ENCODE measurements around the gene HEATR5B. TPM values are rescaled to one million over a fixed set of nuclear protein-coding genes. Genes with fewer than 3 reads are reported as not detected.

Gene HEATR5B
- polyA plus RNA-seq (ENCODE audit: insufficient read length) = 27.9 TPM
- long read RNA-seq, donor 1 = 0 reads
- long read RNA-seq, donor 2 = 0 reads
- long read RNA-seq, donor 3, partial matches to known transcripts = 15 of 15 reads
- long read RNA-seq, donor 3, other reads (novel, unspliced or antisense) = 0 of 15 reads
- long read RNA-seq, donor 4 = 0 reads
- long read RNA-seq, donor 5, full-length matches to known transcripts = 1 of 8 reads
- long read RNA-seq, donor 5, partial matches to known transcripts = 7 of 8 reads
- long read RNA-seq, donor 5, other reads (novel, unspliced or antisense) = 0 of 8 reads
- long read RNA-seq, donor 6 = 0 reads
- long read RNA-seq, donor 7 = 0 reads
- long read RNA-seq, donor 8, partial matches to known transcripts = 18 of 19 reads
- long read RNA-seq, donor 8, other reads (novel, unspliced or antisense) = 0 of 19 reads

GRCh38 chr2:37083873-37084794 is at the start of gene HEATR5B, which contains the start of gene GPATCH11:
HEATR5B (minus strand) TSS chr2:37084372; CDS start chr2:37083414, 958 bp downstream.
GPATCH11 (plus strand) TSS chr2:37084518; CDS start chr2:37088382, 3,864 bp downstream.
- peak; percentile 96 for DNase-seq

- DNase-seq = no peak
These were observed 48.7 kb upstream of the HEATR5B start for GRCh38 chr2:37132914-37133313.

GRCh38 chr2:37125416-37125815 is 41.2 kb upstream of the HEATR5B start:
- DNase-seq = no peak

- no peak for DNase-seq
These were observed 35.0 kb upstream of the HEATR5B start for GRCh38 chr2:37119157-37119556.

GRCh38 chr2:37117566-37117965 is 33.4 kb upstream of the HEATR5B start:
- no peak for DNase-seq

- no peak for DNase-seq
These were observed 27.8 kb upstream of the HEATR5B start for GRCh38 chr2:37111958-37112357.

- no peak for DNase-seq
These were observed 26.4 kb upstream of the HEATR5B start for GRCh38 chr2:37110306-37111212.

- no peak for DNase-seq
These were observed 25.4 kb upstream of the HEATR5B start for GRCh38 chr2:37109523-37109922.

- DNase-seq = no peak
These were observed 21.0 kb upstream of the HEATR5B start for GRCh38 chr2:37105150-37105549.

- DNase-seq = no peak
These were observed 20.0 kb upstream of the HEATR5B start for GRCh38 chr2:37104178-37104577.

- DNase-seq = no peak
These were observed 18.4 kb upstream of the HEATR5B start for GRCh38 chr2:37102588-37102987.

- no peak for DNase-seq
These were observed 15.9 kb upstream of the HEATR5B start for GRCh38 chr2:37100054-37100453.

GRCh38 chr2:37098416-37099118 is 14.4 kb upstream of the HEATR5B start:
- DNase-seq = no peak

- DNase-seq = no peak
These were observed 12.4 kb upstream of the HEATR5B start for GRCh38 chr2:37096568-37096967.

- DNase-seq = no peak
These were observed 7.7 kb upstream of the HEATR5B start for GRCh38 chr2:37091873-37092272.

GRCh38 chr2:37090019-37090477 is 5.9 kb upstream of the HEATR5B start:
- DNase-seq = no peak

- DNase-seq = no peak
These were observed 1.6 kb upstream of the HEATR5B start for GRCh38 chr2:37085731-37086147.

- DNase-seq = no peak
These were observed 625 bp upstream of the HEATR5B start for GRCh38 chr2:37084797-37085196.

GRCh38 chr2:37080689-37081088 is 3.5 kb downstream of the HEATR5B start:
- no peak for DNase-seq

GRCh38 chr2:37080266-37080665 is 3.9 kb downstream of the HEATR5B start:
- no peak for DNase-seq

GRCh38 chr2:37070931-37071330 is 13.2 kb downstream of the HEATR5B start:
- no peak for DNase-seq
